OCI-LY3 (cell line): ENCODE data around the gene CCM2L.

ENCODE experiments used
- EZH2phosphoT487 ChIP-seq: fragments of 200-600 bp; shearing (Covaris generic); IDR thresholded peaks from 2 replicates; pipeline ENCODE4 v1.6.1; 2018; ENCODE audit warnings: antibody characterized with exemption, mixed run types, low read depth
- TF ChIP-seq, protein P1 (sequence below): fragments of 200-600, 300-600 bp; sonication (generic); IDR thresholded peaks from 2 replicates; pipeline ENCODE4 v1.5.1; 2014; ENCODE audit warnings: antibody characterized with exemption, low read length, low read depth

GRCh38 chr20:31987744-31988143 lies 22.5 kb upstream of the CCM2L start:
- TF ChIP-seq, protein P1, sequence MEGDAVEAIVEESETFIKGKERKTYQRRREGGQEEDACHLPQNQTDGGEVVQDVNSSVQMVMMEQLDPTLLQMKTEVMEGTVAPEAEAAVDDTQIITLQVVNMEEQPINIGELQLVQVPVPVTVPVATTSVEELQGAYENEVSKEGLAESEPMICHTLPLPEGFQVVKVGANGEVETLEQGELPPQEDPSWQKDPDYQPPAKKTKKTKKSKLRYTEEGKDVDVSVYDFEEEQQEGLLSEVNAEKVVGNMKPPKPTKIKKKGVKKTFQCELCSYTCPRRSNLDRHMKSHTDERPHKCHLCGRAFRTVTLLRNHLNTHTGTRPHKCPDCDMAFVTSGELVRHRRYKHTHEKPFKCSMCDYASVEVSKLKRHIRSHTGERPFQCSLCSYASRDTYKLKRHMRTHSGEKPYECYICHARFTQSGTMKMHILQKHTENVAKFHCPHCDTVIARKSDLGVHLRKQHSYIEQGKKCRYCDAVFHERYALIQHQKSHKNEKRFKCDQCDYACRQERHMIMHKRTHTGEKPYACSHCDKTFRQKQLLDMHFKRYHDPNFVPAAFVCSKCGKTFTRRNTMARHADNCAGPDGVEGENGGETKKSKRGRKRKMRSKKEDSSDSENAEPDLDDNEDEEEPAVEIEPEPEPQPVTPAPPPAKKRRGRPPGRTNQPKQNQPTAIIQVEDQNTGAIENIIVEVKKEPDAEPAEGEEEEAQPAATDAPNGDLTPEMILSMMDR, result no peak
- TF ChIP-seq EZH2phosphoT487, result no peak
